Measurements from ENCODE around the gene SUPT6H. TPM values are rescaled to one million over a fixed set of nuclear protein-coding genes. Genes with fewer than 3 reads are reported as not detected.

SUPT6H gene
- total RNA-seq, 4 donors from 2014 or later = 50.8 to 167 (median 61.6) TPM

- no peak for DNase-seq
- TF ChIP-seq POLR2AphosphoS5 (IDR thresholded peaks at IDR 0.05) (no peak), EP300 (IDR thresholded peaks at IDR 0.05; ENCODE audit: low read depth) (no peak)
- in situ Hi-C loops (cut with MboI; ENCODE audit: low pct_ligation_motif_present in 1 of 4, low pct_unique_long_range_greater_than_20kb in 1 of 4, low sequenced_read_pairs in 3 of 4) = no loop called here
- H3K9me3 ChIP-seq = no peaks in the 10 kb centered on the region
- no peaks in the 10 kb centered on the region for H3K27me3 ChIP-seq
- no peaks in the 10 kb centered on the region for H3K4me1 ChIP-seq
- H3K27ac ChIP-seq = no peak overlapping the region
- H3K36me3 ChIP-seq = peaks cover 0 to 76% (median 34%) of the 10 kb centered on the region in 4 donors
- WGBS, 2 donors (ENCODE audit: low coverage in 1 of 2) = 92 to 100% methylated on average over 1 to 3 of the region's 3 CpGs
- intact Hi-C loops (cut with DNase I; ENCODE audit: low total_unique reads) = no loop called here
- no peak overlapping the region for H3K4me3 ChIP-seq
Observed at GRCh38 chr17:28622186-28622585, 39.8 kb upstream of the SUPT6H start.

- intact Hi-C loops (cut with DNase I; ENCODE audit: low total_unique reads) = no loop called here
- 90 to 100% methylated on average over 2 to 4 of the region's 4 CpGs for WGBS, 2 donors (ENCODE audit: low coverage in 1 of 2)
- in situ Hi-C loops (cut with MboI; ENCODE audit: low pct_ligation_motif_present in 1 of 4, low pct_unique_long_range_greater_than_20kb in 1 of 4, low sequenced_read_pairs in 3 of 4) = no loop called here
- H3K27ac ChIP-seq = no peak overlapping the region
- no peak for DNase-seq
- peaks cover 0 to 73% (median 27%) of the 10 kb centered on the region in 4 donors for H3K36me3 ChIP-seq
- no peaks in the 10 kb centered on the region for H3K27me3 ChIP-seq
- no peaks in the 10 kb centered on the region for H3K4me1 ChIP-seq
- H3K9me3 ChIP-seq = no peaks in the 10 kb centered on the region
- no peak overlapping the region for H3K4me3 ChIP-seq
- TF ChIP-seq POLR2A (IDR thresholded peaks at IDR 0.05) (no peak), POLR2AphosphoS5 (IDR thresholded peaks at IDR 0.05) (no peak), CTCF (IDR thresholded peaks at IDR 0.05) (no peak), EP300 (IDR thresholded peaks at IDR 0.05; ENCODE audit: low read depth) (no peak)
Observed at GRCh38 chr17:28623696-28624095, 38.3 kb upstream of the SUPT6H start.

- Histone ChIP-seq H3K9me3 (no peaks in the 10 kb centered on the region), H3K4me1 (no peaks in the 10 kb centered on the region), H3K36me3 (peaks cover 0 to 68% (median 25%) of the 10 kb centered on the region in 4 donors), H3K4me3 (no peak overlapping the region), H3K27me3 (no peaks in the 10 kb centered on the region), H3K27ac (no peak overlapping the region)
- no peak for TF ChIP-seq POLR2AphosphoS5 (IDR thresholded peaks at IDR 0.05)
- DNase-seq = no peak
- 93 to 94% methylated on average over 2 of the region's 2 CpGs for WGBS, 2 donors (ENCODE audit: low coverage in 1 of 2)
- in situ Hi-C loops (cut with MboI; ENCODE audit: low pct_ligation_motif_present in 1 of 4, low pct_unique_long_range_greater_than_20kb in 1 of 4, low sequenced_read_pairs in 3 of 4) (no loop called here), intact Hi-C loops (cut with DNase I; ENCODE audit: low total_unique reads) (no loop called here)
Observed at GRCh38 chr17:28624148-28624547, 37.9 kb upstream of the SUPT6H start.

GRCh38 chr17:28626818-28627217 lies 35.2 kb upstream of the SUPT6H start:
- intact Hi-C loops (cut with DNase I; ENCODE audit: low total_unique reads) = no loop called here
- Histone ChIP-seq H3K9me3 (no peaks in the 10 kb centered on the region), H3K36me3 (peaks cover 0 to 56% (median 24%) of the 10 kb centered on the region in 4 donors), H3K27me3 (no peaks in the 10 kb centered on the region), H3K27ac (no peak overlapping the region), H3K4me3 (no peak overlapping the region), H3K4me1 (no peaks in the 10 kb centered on the region)
- WGBS, 2 donors (ENCODE audit: low coverage in 1 of 2) = 71 to 98% methylated on average over 2 to 4 of the region's 4 CpGs
- in situ Hi-C loops (cut with MboI; ENCODE audit: low pct_ligation_motif_present in 1 of 4, low pct_unique_long_range_greater_than_20kb in 1 of 4, low sequenced_read_pairs in 3 of 4) = no loop called here
- TF ChIP-seq EP300 (IDR thresholded peaks at IDR 0.05; ENCODE audit: low read depth) = no peak
- TF ChIP-seq POLR2A (IDR thresholded peaks at IDR 0.05) = no peak
- no peak for TF ChIP-seq CTCF (IDR thresholded peaks at IDR 0.05)
- no peak for TF ChIP-seq POLR2AphosphoS5 (IDR thresholded peaks at IDR 0.05)
- DNase-seq = no peak

- Histone ChIP-seq H3K4me3 (no peak overlapping the region), H3K27me3 (no peaks in the 10 kb centered on the region), H3K27ac (no peak overlapping the region), H3K9me3 (no peaks in the 10 kb centered on the region), H3K36me3 (peaks cover 0 to 90% (median 43%) of the 10 kb centered on the region in 4 donors), H3K4me1 (no peaks in the 10 kb centered on the region)
- TF ChIP-seq EP300 (IDR thresholded peaks at IDR 0.05; ENCODE audit: low read depth) (no peak), POLR2A (IDR thresholded peaks at IDR 0.05) (no peak), CTCF (IDR thresholded peaks at IDR 0.05) (no peak), POLR2AphosphoS5 (IDR thresholded peaks at IDR 0.05) (no peak)
- WGBS, 2 donors (ENCODE audit: low coverage in 1 of 2) = 89 to 90% methylated on average over 3 to 14 of the region's 14 CpGs
- in situ Hi-C loops (cut with MboI; ENCODE audit: low pct_ligation_motif_present in 1 of 4, low pct_unique_long_range_greater_than_20kb in 1 of 4, low sequenced_read_pairs in 3 of 4) = no loop called here
- DNase-seq = no peak
- intact Hi-C loops (cut with DNase I; ENCODE audit: low total_unique reads) = no loop called here
Observed at GRCh38 chr17:28634206-28634865, 27.7 kb upstream of the SUPT6H start.

Data from transverse colon (tissue), 4 donors.